Fibroblast of the aortic adventitia (primary cell): ENCODE results near the gene KIR2DL3. TPM values are rescaled to one million over a fixed set of nuclear protein-coding genes. Genes with fewer than 3 reads are reported as not detected.
"Not testable (repeated sequence)": the region's sequence is repeated elsewhere in the genome, so short reads cannot be mapped to it uniquely, and the experiment has no call there.

Experiments
- DNase-seq: peaks from one replicate; pipeline ENCODE4 v3.0.0-alpha.2; 2010; ENCODE audit warnings: low read depth
- H3K4me3 ChIP-seq: 2 replicates; pipeline ENCODE4 v1.5.1; 2011; ENCODE audit warnings: low read depth, mild to moderate bottlenecking, control low read depth, low read length, moderate library complexity
- total RNA-seq: library from RNA; depleted of rRNA; stranded (reverse); fragments of >200 nt; gene quantifications from 2 replicates; pipeline ENCODE4 v1.2.3, GENCODE V29; 2012; ENCODE audit warnings: low replicate concordance

KIR2DL3 gene
- total RNA-seq, 1 donor: not detected

DNA sequence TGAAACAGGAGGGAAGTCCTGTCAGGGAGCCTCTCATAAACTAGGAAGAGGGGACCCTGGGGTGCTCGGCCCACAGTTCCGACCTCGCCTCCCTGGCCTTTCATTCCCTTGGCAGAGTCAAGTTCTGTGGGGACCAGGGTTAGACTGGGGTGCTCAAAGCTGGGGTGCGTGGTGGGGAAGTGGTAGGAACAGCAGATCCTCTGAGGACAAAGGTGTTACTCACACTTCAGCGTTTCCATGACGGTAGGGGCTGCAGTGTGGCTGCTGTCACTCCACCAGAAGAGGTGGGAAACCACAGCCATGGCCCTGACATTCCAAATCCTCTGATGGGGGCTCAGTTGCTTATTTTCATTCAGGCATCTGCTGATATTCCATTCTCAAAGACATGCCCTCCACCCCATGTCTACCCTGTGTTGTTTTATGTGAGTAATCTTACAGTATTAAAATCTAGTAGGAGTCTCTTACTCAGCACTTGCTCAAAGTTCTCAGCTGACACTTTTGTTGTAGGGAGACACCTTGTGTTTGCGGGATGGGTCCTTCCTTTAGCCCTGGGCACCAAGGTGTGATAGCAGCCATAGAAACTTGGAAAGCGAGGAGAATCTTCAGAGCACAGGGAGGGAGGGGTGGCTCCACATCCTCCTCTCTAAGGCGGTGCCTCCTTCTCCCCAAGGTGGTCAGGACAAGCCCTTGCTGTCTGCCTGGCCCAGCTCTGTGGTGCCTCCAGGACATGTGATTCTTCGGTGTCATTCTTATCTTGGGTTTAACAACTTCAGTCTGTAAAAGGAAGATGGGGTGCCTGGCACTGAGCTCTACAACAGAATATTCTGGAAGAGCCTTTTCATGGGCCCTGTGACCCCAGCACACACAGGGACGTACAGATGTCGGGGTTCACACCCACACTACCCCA is 18.1 kb downstream of the KIR2DL3 start:
- not testable (repeated sequence) for H3K4me3 ChIP-seq, DNase-seq

- H3K4me3 ChIP-seq, DNase-seq: not testable (repeated sequence)
Measured at GRCh38 chr19:54758577-54758976, 20.3 kb downstream of the KIR2DL3 start.

GRCh38 chr19:54764219-54764618 is 25.9 kb downstream of the KIR2DL3 start:
- not testable (repeated sequence) for DNase-seq, H3K4me3 ChIP-seq

GRCh38 chr19:54766464-54766863 is 28.2 kb downstream of the KIR2DL3 start:
- not testable (repeated sequence) for H3K4me3 ChIP-seq, DNase-seq

- not testable (repeated sequence) for DNase-seq
Measured at GRCh38 chr19:54769646-54770045, 31.3 kb downstream of the KIR2DL3 start, which contains the start of gene KIR2DL1. Gene KIR2DL1, plus strand, starts transcription at chr19:54769793. Its CDS starts 58 bp downstream, at chr19:54769851.

DNA sequence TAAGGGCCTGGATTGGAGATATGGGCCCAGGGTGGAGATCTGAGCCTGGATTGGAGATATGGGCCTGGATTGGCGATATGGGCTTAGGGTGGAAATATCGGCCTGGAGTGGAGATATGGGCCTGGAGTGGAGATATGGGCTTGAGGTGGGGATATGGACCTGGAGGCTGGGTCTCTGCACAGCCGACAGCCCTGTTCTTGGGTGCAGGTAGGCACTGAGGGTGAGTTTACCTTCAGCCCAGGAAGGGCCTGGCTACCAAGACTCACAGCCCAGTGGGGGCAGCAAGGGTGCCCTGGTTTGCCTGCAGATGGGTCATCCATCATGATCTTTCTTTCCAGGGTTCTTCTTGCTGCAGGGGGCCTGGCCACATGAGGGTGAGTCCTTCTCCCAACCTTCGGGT is 32.2 kb downstream of the KIR2DL3 start:
- not testable (repeated sequence) for H3K4me3 ChIP-seq, DNase-seq

More at GRCh38 chr19:54769646-54770045, 31.3 kb downstream of the KIR2DL3 start, which contains the start of gene KIR2DL1:
- H3K4me3 ChIP-seq: not testable (repeated sequence)

DNA sequence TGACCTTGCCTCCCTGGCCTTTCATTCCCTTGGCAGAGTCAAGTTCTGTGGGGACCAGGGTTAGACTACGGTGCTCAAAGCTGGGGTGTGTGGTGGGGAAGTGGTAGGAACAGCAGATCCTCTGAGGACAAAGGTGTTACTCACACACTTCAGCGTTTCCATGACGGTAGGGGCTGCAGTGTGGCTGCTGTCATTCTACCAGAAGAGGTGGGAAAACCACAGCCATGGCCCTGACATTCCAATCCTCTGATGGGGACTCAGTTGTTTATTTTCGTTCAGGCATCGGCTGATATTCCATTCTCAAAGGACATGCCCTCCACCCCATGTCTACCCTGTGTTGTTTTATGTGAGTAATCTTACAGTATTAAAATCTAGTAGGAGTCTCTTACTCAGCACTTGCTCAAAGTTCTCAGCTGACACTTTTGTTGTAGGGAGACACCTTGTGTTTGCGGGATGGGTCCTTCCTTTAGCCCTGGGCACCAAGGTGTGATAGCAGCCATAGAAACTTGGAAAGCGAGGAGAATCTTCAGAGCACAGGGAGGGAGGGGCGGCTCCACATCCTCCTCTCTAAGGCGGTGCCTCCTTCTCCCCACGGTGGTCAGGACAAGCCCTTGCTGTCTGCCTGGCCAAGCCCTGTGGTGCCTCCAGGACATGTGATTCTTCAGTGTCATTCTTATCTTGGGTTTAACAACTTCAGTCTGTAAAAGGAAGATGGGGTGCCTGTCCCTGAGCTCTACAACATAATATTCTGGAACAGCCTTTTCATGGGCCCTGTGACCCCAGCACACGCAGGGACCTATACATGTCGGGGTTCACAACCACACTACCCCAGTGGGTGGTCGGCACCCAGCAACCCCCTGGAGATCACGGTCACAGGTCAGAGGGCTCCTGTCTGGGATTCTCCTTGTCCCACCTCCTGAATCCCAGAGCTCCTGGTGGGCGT is 33.0 kb downstream of the KIR2DL3 start:
- H3K4me3 ChIP-seq, DNase-seq: not testable (repeated sequence)

DNA sequence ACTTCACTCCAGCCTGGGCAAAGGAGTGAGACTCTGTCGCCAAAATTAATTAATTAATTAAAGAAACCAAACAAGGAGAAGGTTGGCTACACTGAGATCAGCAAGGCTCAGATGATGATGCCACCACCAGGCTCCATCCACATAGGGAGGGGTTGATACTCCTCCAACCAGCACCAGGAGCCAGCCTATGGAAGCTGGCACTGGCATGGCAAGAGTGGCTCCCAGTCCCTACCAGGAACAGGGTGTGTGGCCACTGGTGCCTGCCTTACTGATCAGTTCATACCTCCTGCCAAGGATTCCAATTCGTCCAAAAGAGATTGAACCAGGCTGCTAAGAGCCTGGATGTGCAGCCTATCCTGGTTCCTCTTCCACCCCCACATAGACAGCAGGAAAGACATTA is 34.4 kb downstream of the KIR2DL3 start:
- not testable (repeated sequence) for H3K4me3 ChIP-seq, DNase-seq

GRCh38 chr19:54775095-54775815 is 36.9 kb downstream of the KIR2DL3 start:
- H3K4me3 ChIP-seq, DNase-seq: not testable (repeated sequence)

DNA sequence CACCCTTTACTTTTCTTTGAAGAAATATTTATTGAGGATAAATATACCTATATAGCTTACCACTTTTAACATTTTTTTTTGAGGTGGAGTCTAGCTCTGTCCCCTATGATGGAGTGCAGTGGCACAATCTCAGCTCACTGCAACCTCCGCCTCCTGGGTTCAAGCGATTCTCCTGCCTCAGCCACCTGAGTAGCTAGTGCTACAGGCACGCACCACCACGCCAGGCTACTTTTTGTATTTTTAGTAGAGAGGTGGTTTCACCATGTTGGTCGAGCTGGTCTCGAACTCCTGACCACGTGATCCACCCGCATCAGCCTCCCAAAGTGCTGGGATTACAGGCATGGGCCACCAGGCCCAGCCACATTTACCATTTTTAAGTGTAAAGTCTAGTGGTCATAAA is 37.5 kb downstream of the KIR2DL3 start:
- not testable (repeated sequence) for DNase-seq, H3K4me3 ChIP-seq

DNA sequence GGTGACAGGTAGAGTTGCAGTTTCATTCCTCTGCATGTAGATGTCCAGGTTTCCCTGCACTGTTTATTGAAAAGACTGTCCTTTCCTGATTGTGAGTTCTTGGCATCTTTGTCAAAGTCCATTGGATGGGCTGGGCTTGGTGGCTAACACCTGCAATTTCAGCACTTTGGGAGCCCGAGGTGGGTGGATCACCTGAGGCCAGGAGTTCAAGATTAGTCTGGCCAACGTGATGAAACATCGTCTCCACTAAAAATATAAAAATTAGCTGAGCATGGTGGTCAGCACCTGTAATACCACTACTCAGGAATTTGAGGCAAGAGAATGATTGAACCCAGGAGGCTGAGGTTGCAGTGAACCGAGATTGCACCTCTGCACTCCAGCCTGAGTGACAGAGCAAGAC is 39.5 kb downstream of the KIR2DL3 start:
- not testable (repeated sequence) for H3K4me3 ChIP-seq, DNase-seq

DNA sequence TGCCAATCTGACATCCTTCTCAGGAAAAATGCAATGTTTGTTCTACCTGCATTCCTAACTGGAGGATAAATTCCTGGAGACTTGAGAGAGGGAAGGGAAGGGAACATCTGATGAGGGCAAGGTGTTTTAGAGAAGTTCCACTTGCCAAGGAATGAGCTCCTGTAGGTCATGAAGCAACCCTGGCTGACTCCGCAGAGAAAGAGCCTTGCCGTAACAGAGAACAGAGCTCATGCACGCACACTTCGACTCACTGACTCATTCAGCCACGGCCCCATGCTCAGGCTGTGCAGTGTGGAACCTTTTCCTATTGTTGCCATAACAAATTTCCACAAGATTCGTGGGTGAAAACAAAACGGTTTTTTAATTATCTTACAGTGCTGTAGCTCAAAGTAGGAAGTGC is 40.6 kb downstream of the KIR2DL3 start:
- H3K4me3 ChIP-seq: not testable (repeated sequence)

GRCh38 chr19:54782916-54783315 is 44.6 kb downstream of the KIR2DL3 start:
- DNase-seq, H3K4me3 ChIP-seq: not testable (repeated sequence)

More for the DNA sequence above, 40.6 kb downstream of the KIR2DL3 start:
- DNase-seq: not testable (repeated sequence)

GRCh38 chr19:54786091-54786723 is 47.9 kb downstream of the KIR2DL3 start:
- DNase-seq, H3K4me3 ChIP-seq: not testable (repeated sequence)

DNA sequence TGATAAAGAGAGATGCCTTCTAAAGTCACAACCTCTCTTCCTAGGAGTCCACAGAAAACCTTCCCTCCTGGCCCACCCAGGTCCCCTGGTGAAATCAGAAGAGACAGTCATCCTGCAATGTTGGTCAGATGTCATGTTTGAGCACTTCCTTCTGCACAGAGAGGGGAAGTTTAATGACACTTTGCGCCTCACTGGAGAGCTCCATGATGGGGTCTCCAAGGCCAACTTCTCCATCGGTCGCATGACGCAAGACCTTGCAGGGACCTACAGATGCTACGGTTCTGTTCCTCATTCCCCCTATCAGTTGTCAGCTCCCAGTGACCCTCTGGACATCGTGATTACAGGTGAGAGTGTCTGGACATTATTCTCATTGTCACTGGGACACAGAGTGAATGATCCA is 49.8 kb downstream of the KIR2DL3 start:
- not testable (repeated sequence) for DNase-seq, H3K4me3 ChIP-seq
